GM10248 (cell line): ENCODE results near the gene SASH3.

ENCODE experiments used
- CTCF ChIA-PET: fragments of 300-600 bp; sonication (Branson Sonifier 250); formaldehyde crosslinking; extraction: SDS; loops from one replicate; lab custom pipeline; 2021; ENCODE audit warnings: antibody characterized with exemption; lab: Yijun Ruan, JAX
- POLR2A ChIA-PET: fragments of 350-650 bp; sonication (Branson Sonifier 250); formaldehyde crosslinking; extraction: SDS; loops from one replicate; lab custom pipeline; 2020; ENCODE audit warnings: antibody characterized with exemption; lab: Yijun Ruan, JAX
- DNase-seq: peaks from one replicate; pipeline ENCODE4 v3.0.0; 2012; ENCODE audit errors: extremely low spot score
- TF ChIP-seq, protein P1 (sequence below): IDR thresholded peaks from 2 replicates; pipeline ENCODE4 v1.5.1; 2012; ENCODE audit warnings: mild to moderate bottlenecking, low read depth; ENCODE audit errors: extremely low read depth, missing control alignments, control extremely low read depth

SASH3 gene

DNA sequence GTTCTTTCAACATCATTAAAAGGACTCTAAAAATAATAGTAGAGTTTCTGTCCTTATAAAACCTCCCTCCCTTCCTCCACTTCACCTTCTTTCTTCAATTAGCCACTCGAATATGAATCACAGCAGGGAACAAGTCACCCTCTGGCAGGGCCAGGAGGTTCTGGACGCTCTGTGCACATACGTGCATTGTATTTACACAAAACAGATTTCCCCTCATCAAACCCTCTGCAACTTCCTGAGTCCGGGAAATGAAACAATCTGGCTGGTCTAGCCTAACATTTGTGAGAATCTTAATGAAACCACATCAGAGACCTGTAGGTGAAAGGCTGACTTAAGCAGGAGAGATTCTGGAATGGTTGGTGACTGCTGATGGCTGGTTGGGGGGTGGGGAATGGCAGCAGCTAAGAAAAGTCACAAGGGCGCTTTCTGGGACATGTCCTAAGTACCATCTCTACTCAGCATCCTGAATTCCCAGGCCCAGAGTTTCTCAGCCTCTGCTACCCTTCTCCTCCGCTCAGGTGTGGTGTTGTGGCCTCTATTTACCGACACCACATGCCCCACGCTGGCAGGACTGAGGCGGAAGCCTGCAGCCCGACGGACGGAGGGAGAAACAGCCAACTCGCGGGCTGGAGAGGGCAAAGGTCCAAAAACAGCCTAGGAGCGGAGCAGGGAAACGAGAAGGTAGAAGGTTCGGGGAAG, 62.9 kb downstream of the SASH3 start:
- no peak for DNase-seq
- ChIA-PET CTCF (no interaction called here), POLR2A (interaction anchor here (0.6 kb wide), 1 partner anchor 52 kb away, joined by 3 read pairs; no protein-coding TSS in a partner anchor)
- TF ChIP-seq, protein P1, sequence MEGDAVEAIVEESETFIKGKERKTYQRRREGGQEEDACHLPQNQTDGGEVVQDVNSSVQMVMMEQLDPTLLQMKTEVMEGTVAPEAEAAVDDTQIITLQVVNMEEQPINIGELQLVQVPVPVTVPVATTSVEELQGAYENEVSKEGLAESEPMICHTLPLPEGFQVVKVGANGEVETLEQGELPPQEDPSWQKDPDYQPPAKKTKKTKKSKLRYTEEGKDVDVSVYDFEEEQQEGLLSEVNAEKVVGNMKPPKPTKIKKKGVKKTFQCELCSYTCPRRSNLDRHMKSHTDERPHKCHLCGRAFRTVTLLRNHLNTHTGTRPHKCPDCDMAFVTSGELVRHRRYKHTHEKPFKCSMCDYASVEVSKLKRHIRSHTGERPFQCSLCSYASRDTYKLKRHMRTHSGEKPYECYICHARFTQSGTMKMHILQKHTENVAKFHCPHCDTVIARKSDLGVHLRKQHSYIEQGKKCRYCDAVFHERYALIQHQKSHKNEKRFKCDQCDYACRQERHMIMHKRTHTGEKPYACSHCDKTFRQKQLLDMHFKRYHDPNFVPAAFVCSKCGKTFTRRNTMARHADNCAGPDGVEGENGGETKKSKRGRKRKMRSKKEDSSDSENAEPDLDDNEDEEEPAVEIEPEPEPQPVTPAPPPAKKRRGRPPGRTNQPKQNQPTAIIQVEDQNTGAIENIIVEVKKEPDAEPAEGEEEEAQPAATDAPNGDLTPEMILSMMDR = no peak

DNA sequence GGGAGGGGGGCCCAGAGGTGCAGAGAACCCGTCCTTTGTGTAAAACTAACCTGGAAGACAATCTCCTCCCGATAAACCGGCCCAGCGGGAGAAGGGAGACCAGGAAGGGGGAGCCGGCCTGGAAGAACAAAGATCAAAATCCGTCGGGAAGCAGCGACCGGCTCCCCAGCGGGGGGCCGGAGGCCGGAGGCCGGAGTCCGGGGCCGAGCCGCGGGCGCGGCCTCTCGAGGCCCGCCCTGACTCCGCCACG, 63.4 kb downstream of the SASH3 start:
- CTCF ChIA-PET = no interaction called here
- POLR2A ChIA-PET = interaction anchor here (0.6 kb wide), 1 partner anchor 51 kb away, joined by 3 read pairs; no protein-coding TSS in a partner anchor
- TF ChIP-seq, protein P1 = no peak
- DNase-seq = no peak

DNA sequence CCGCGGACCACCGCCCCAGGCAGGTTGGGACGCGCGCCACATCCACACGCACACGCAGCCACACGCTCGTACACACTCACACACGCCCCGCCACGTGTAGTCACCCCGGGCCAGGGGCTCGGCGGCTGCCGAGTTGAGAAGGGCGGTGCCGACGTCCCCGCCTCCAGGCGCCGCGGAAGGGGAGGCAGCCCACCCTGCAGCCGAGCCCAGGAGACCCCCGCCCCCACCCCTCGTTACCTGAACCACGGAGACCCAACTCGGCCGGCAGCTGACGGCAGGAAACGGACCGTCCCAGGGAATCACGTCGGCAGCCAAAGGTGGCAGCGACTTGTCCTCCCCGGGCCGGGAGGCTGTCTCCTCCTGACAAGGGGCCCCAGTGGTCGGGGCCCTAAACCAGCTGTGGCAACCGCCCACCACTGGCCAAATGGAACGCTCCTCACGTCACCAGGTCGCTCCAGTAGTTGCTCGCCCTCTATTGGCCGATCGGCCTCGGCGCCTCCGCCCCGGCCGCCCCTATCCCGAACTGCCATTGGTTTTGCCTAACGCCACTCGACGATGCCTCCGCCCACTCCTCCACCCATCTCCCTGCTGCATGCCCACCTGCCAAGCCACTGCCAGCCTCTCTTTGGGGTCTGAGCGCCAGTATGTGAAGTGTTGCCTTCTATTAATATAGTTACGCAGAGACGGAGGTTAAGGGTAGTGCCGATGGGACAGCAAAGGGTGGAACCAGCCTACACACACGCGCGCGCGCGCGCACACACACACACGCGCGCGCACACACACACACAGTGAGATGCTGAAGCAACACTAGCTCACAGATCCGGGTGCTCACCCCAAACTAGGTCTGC, 63.9 kb downstream of the SASH3 start, which contains the start of gene ZDHHC9:
Gene ZDHHC9 (minus strand): TSS at position 428 of the 848 bp plus-strand sequence. CDS start 1,941 bp downstream, outside the sequence.
- DNase-seq = peak; percentile 89
- TF ChIP-seq, protein P1 = no peak
- CTCF ChIA-PET = no interaction called here
- POLR2A ChIA-PET = interaction anchor here (0.6 kb wide), 1 partner anchor 358 kb away, joined by 9 read pairs; no protein-coding TSS in a partner anchor
